Naive B cell (primary cell): ENCODE results near the gene THAP9. TPM values are rescaled to one million over a fixed set of nuclear protein-coding genes. Genes with fewer than 3 reads are reported as not detected.

Experiments used
- ATAC-seq, 2 donors: fragments of 150-1000 bp; cut with Tn5 transposase; 2 replicates each; pipeline ENCODE4 v1.10.0; 2021; ENCODE audit warnings: low read depth in 2 of 2, mild to moderate bottlenecking in 2 of 2, moderate library complexity in 2 of 2
- DNase-seq: peaks from one replicate; pipeline ENCODE4 v3.0.0; 2022
- H3K27ac Mint-ChIP-seq, 6 donors: one replicate each; pipeline ENCODE4 v1.8.0; 2020 to 2022; ENCODE audit warnings: mild to moderate bottlenecking in 6 of 6, mixed read lengths in 6 of 6, moderate library complexity in 5 of 6, inconsistent platforms in 2 of 6
- H3K27me3 Mint-ChIP-seq, 3 donors: one replicate each; pipeline ENCODE4 v1.8.0; 2021 to 2022; ENCODE audit warnings: mixed read lengths in 3 of 3, mild to moderate bottlenecking in 1 of 3
- H3K36me3 Mint-ChIP-seq, 2 donors: one replicate each; pipeline ENCODE4 v1.8.0; 2020 to 2022; ENCODE audit warnings: mixed read lengths in 2 of 2, inconsistent platforms in 1 of 2, mild to moderate bottlenecking in 1 of 2
- H3K4me1 Mint-ChIP-seq, 3 donors: one replicate each; pipeline ENCODE4 v1.8.0; 2020 to 2022; ENCODE audit warnings: mixed read lengths in 3 of 3, inconsistent platforms in 1 of 3, mild to moderate bottlenecking in 1 of 3, moderate library complexity in 1 of 3
- H3K4me3 Mint-ChIP-seq, 8 donors: one replicate each; pipeline ENCODE4 v1.8.0; 2020 to 2022; ENCODE audit warnings: mild to moderate bottlenecking in 8 of 8, mixed read lengths in 8 of 8, moderate library complexity in 8 of 8, inconsistent platforms in 2 of 8
- H3K9me3 Mint-ChIP-seq, 7 donors: one replicate each; pipeline ENCODE4 v1.8.0; 2020 to 2022; ENCODE audit warnings: mixed read lengths in 7 of 7, mild to moderate bottlenecking in 5 of 7, inconsistent platforms in 2 of 7, moderate library complexity in 1 of 7
- polyA plus RNA-seq, 6 donors: library from polyadenylated mRNA; unstranded; fragments of 300-500 nt; fragmentation: Illumina TruSeq; gene quantifications; one replicate each; pipeline ENCODE4 v1.2.3, GENCODE V29; 2021; ENCODE audit warnings: low read depth in 6 of 6

THAP9 gene
- polyA plus RNA-seq, 6 donors from 2014 or later = 0.52 to 6.3 (median 3.1) TPM

DNA sequence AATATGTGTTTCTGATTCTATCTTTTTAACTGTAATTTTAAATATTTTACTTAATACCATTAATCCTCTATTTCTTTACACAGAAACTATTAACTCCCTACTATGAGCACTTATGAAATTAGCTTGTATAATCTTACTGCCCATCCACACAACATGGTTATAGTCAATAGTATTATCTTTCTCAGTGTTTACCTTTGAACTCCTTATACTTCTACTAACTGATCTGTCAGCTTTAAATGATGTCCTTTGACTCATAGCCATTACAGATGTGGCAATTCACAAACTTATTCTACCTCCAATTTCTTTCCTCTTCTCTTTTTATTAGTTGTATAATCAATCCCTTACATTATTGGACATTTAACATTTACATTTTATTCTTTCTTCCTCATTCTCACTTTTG lies 15.1 kb upstream of the THAP9 start:
- H3K4me1 Mint-ChIP-seq = peaks cover 24 to 40% (median 29%) of the 10 kb centered on the region in 3 donors
- no peaks in the 10 kb centered on the region for H3K36me3 Mint-ChIP-seq
- ATAC-seq (no peak), DNase-seq (no peak)
- peak overlapping the region in 1 of 6 donors; percentile 3 for H3K27ac Mint-ChIP-seq
- H3K4me3 Mint-ChIP-seq = no peak overlapping the region
- H3K27me3 Mint-ChIP-seq = no peaks in the 10 kb centered on the region
- no peaks in the 10 kb centered on the region for H3K9me3 Mint-ChIP-seq

- DNase-seq (no peak), ATAC-seq (no peak)
- Mint-ChIP-seq H3K9me3 (no peaks in the 10 kb centered on the region), H3K36me3 (no peaks in the 10 kb centered on the region), H3K27me3 (no peaks in the 10 kb centered on the region), H3K4me3 (no peak overlapping the region), H3K4me1 (peaks cover 26 to 45% (median 33%) of the 10 kb centered on the region in 3 donors), H3K27ac (peak overlapping the region in 1 of 6 donors; percentile 3)
These were observed 14.2 kb upstream of the THAP9 start for GRCh38 chr4:82886147-82886942.

DNA sequence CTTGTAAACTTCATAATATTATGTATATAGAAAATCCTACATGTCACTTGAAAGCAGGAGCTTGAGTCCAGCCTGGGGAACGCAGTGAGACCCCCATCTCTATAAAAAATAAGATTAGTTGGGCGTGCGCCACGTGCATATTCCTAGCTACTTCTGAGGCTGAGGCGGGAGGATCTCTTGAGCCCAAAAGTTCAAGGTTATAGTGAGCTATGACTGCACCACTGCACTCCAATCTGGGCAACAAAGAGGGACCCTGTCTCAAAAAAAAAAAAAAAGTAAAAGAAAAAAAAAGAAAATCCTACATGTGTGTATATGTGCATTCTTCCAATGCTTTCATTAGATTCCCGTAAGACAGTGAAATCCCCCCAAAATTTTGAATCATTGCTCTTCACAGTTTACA lies 11.2 kb upstream of the THAP9 start:
- Mint-ChIP-seq H3K4me1 (peaks cover 25 to 43% (median 30%) of the 10 kb centered on the region in 3 donors), H3K36me3 (peaks cover 0 to 5% of the 10 kb centered on the region in 2 donors)

DNA sequence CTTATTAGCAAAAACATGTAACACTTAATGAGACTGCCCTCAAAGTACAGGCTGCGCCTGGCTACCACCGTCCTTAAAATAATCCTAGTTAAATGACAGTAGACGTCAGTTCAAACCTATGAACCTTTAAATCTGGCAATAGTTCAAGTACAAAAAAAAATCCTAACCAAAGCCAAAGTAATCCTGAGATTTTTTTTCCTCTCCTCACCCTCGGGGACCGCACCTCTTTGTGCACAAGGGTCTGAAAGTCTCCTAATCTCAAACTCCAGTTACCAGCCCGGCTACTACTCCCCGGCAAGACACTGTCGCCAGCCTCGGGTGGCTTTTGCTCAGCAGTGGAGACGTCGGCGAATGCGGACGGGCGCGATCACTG lies 10.0 kb upstream of the THAP9 start:
- DNase-seq (no peak), ATAC-seq (no peak)
- Mint-ChIP-seq H3K27me3 (no peaks in the 10 kb centered on the region), H3K4me1 (peaks cover 15 to 42% (median 22%) of the 10 kb centered on the region in 3 donors), H3K36me3 (peaks cover 0 to 8% of the 10 kb centered on the region in 2 donors), H3K4me3 (peak overlapping the region; percentile 89 to 97 (median 94)), H3K27ac (peak overlapping the region; percentile 93 to 98 (median 97)), H3K9me3 (no peaks in the 10 kb centered on the region)

More for the DNA sequence above, 11.2 kb upstream of the THAP9 start:
- H3K9me3 Mint-ChIP-seq = no peaks in the 10 kb centered on the region
- DNase-seq (no peak), ATAC-seq (no peak)
- H3K27ac Mint-ChIP-seq = peak overlapping the region in 3 of 6 donors; percentile 93 to 97 (median 97)
- H3K27me3 Mint-ChIP-seq = no peaks in the 10 kb centered on the region
- H3K4me3 Mint-ChIP-seq = peak overlapping the region in 7 of 8 donors; percentile 51 to 97 (median 95)

GRCh38 chr4:82890901-82891706 lies 9.4 kb upstream of the THAP9 start, which contains the start of gene SEC31A:
Gene SEC31A (minus strand): TSS chr4:82891153. CDS start chr4:82881936, 9,217 bp downstream.
- ATAC-seq (peak; percentile 88 to 92), DNase-seq (peak; percentile 96)
- Mint-ChIP-seq H3K4me3 (peak within 1 kb of the TSS; percentile 89 to 97 (median 94)), H3K4me1 (peaks cover 11 to 37% (median 18%) of the 10 kb centered on the region in 3 donors), H3K27me3 (no peaks in the 10 kb centered on the region), H3K9me3 (no peaks in the 10 kb centered on the region), H3K36me3 (peaks cover 0 to 11% of the 10 kb centered on the region in 2 donors), H3K27ac (peak within 1 kb of the TSS; percentile 93 to 98 (median 97))

DNA sequence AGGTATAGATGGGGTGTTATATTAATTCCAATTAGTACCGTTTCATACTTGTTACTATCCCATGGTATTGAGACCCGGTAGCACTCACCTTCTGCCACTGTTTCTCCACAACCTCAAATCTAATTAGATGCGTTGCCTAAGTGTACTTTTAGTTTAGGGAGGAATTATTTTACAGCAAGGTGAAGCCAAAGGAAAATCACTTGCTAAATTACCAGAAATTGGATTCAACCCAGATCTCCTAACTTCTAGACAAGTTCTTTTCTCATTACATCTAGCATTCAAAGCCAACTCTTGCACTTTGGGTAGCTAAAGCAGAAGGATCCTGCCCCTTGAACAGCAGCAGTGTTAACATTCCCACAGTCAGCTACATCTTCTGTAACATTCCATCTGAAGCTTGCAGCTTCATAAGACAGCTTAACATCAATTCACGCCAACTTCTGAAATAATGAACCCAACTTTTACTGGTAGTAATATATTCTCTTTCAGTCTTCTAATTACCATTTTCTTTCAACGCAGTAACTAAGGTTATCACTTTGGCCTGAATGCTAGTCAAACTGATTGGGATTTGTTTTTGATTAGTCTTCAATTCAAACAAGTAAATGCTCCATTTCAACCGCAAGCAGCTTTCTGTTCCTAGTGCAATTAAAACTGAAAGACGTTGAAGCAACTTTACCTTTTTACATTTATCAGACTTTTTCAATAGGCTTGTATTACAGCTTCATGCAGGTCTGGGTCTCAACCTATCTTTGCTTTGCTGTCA lies 8.6 kb upstream of the THAP9 start:
- Mint-ChIP-seq H3K4me3 (peak overlapping the region; percentile 89 to 97 (median 94)), H3K27ac (peak overlapping the region; percentile 93 to 98 (median 97)), H3K36me3 (peaks cover 3 to 11% of the 10 kb centered on the region in 2 donors), H3K27me3 (no peaks in the 10 kb centered on the region), H3K4me1 (peaks cover 11 to 32% (median 17%) of the 10 kb centered on the region in 3 donors), H3K9me3 (no peaks in the 10 kb centered on the region)
- ATAC-seq = no peak
- no peak for DNase-seq

DNA sequence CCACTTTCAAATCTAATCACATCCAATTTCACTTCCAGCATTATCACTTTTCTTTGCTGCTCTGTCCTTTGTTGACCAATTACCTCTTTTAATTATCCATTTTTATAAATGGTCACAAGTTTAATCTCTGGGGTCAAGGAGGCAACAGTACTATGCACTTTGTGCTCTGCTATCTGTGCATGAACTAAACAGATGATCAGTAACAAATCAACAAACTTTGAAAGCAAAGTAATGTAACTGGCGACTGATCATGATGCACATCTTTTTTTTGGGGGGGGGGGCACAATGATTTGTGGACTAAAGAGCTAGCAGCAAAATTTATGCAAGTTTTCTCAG lies 8.1 kb upstream of the THAP9 start:
- DNase-seq (no peak), ATAC-seq (no peak)
- Mint-ChIP-seq H3K4me3 (peak overlapping the region in 6 of 8 donors; percentile 29 to 96 (median 92)), H3K9me3 (no peaks in the 10 kb centered on the region), H3K27ac (peak overlapping the region in 1 of 6 donors; percentile 93), H3K4me1 (peaks cover 11 to 32% (median 19%) of the 10 kb centered on the region in 3 donors), H3K36me3 (peaks cover 7 to 11% of the 10 kb centered on the region in 2 donors), H3K27me3 (no peaks in the 10 kb centered on the region)

- H3K4me3 Mint-ChIP-seq = peak overlapping the region in 1 of 8 donors; percentile 59
- no peaks in the 10 kb centered on the region for H3K9me3 Mint-ChIP-seq
- DNase-seq (no peak), ATAC-seq (no peak)
- no peaks in the 10 kb centered on the region for H3K27me3 Mint-ChIP-seq
- no peak overlapping the region for H3K27ac Mint-ChIP-seq
- H3K36me3 Mint-ChIP-seq = peaks cover 7 to 11% of the 10 kb centered on the region in 2 donors
- peaks cover 11 to 27% (median 27%) of the 10 kb centered on the region in 3 donors for H3K4me1 Mint-ChIP-seq
These were observed 6.6 kb upstream of the THAP9 start for GRCh38 chr4:82893942-82894341.

DNA sequence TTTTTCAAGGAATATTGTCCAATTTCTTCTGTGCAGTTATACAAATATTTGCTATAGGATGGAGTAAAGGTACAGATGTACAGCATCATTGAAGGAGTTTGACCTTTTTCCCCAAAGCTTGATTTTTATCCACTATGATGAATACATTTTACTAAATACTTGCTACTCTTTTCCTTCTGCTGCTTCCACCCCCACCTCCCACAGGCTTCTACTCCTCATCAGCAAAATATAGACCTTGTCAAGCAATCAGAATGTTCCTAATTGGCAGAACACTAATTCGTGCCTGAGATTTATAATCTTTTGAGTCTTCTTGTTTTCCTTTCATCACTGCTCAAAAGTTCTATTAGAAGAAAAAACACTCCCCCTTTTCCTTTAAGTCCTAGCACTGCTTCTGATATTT lies 3.8 kb upstream of the THAP9 start:
- peak overlapping the region in 3 of 6 donors; percentile 9 to 58 (median 23) for H3K27ac Mint-ChIP-seq
- H3K4me1 Mint-ChIP-seq = peaks cover 3 to 16% (median 4%) of the 10 kb centered on the region in 3 donors
- no peaks in the 10 kb centered on the region for H3K9me3 Mint-ChIP-seq
- H3K27me3 Mint-ChIP-seq = no peaks in the 10 kb centered on the region
- ATAC-seq = no peak
- H3K4me3 Mint-ChIP-seq = peak overlapping the region in 1 of 8 donors; percentile 60
- DNase-seq = no peak
- peaks cover 7 to 11% of the 10 kb centered on the region in 2 donors for H3K36me3 Mint-ChIP-seq

- no peaks in the 10 kb centered on the region for H3K27me3 Mint-ChIP-seq
- peaks cover 0 to 15% (median 2%) of the 10 kb centered on the region in 3 donors for H3K4me1 Mint-ChIP-seq
- H3K9me3 Mint-ChIP-seq = no peaks in the 10 kb centered on the region
- DNase-seq (no peak), ATAC-seq (no peak)
- H3K27ac Mint-ChIP-seq = peak overlapping the region in 4 of 6 donors; percentile 16 to 80 (median 42)
- H3K36me3 Mint-ChIP-seq = peaks cover 7 to 11% of the 10 kb centered on the region in 2 donors
- peak overlapping the region in 3 of 8 donors; percentile 35 to 71 (median 64) for H3K4me3 Mint-ChIP-seq
These were observed 2.0 kb upstream of the THAP9 start for GRCh38 chr4:82898322-82899243.

DNA sequence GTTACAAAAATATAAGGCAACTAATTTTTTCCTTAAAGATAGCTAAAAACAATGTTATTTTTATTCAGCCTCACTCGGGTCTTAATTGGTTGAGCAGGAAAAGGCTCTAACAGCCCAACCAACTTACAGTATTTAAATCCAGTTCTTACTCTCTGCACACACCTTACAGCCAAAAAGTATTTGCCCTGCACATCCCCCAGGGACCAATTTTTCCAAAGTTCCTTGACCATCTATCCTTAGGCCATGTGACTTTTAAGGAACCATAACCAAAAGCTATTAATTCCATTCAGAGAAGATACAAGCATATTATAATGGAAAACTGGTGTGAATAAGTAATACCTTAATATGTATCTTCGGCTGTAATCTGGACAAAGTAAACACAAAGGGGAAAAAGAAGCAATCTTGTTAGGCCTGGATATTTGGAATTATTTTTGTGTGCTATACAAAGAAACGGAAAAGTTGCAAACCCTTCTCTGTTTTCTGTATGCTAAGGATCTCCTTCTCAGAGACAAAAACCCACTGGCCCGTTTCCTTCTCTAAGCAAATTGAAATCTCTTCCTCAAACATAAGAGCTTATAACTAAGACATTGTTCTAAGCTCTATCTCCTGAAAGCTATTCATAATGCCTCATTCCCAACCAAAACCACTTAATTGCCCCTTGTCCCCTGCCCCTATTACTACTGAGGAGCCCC lies 1.0 kb upstream of the THAP9 start:
- Mint-ChIP-seq H3K4me1 (peaks cover 0 to 15% (median 2%) of the 10 kb centered on the region in 3 donors), H3K27me3 (no peaks in the 10 kb centered on the region), H3K36me3 (peaks cover 3 to 7% of the 10 kb centered on the region in 2 donors), H3K27ac (no peak overlapping the region), H3K9me3 (no peaks in the 10 kb centered on the region), H3K4me3 (no peak overlapping the region)
- DNase-seq (no peak), ATAC-seq (no peak)

DNA sequence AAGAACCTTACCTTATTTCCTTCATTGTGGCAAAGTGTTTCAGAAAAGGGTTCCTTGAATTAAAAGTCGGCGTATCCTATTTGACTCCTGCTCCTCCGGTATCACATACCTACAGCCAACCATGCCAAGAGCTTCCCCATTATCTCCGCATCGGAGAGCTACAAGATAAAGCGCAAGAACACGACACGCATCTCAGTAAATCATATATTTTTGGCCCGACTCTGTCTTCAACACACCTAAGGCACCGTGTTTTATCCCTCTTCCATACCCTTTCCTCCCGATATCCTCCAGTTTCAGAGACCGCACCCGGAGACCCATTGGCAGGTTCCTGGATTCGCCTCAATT lies 497 bp upstream of the THAP9 start:
- Mint-ChIP-seq H3K4me1 (peaks cover 0 to 15% (median 2%) of the 10 kb centered on the region in 3 donors), H3K27me3 (no peaks in the 10 kb centered on the region), H3K36me3 (peaks cover 3 to 7% of the 10 kb centered on the region in 2 donors), H3K4me3 (no peak overlapping the region), H3K27ac (no peak overlapping the region), H3K9me3 (no peaks in the 10 kb centered on the region)
- DNase-seq (no peak), ATAC-seq (peak in 1 of 2 donors; percentile 2)
